GM19455 (cell line): ENCODE data around the gene CHCHD4.
A peak's percentile ranks its signal among the peaks of the same experiment; 100 is the strongest.

Source experiments
- ATAC-seq: cut with Tn5 transposase; IDR thresholded peaks from one replicate; pipeline ENCODE4 v1.9.1; 2021; ENCODE audit not compliant: unreplicated experiment

CHCHD4 gene

DNA sequence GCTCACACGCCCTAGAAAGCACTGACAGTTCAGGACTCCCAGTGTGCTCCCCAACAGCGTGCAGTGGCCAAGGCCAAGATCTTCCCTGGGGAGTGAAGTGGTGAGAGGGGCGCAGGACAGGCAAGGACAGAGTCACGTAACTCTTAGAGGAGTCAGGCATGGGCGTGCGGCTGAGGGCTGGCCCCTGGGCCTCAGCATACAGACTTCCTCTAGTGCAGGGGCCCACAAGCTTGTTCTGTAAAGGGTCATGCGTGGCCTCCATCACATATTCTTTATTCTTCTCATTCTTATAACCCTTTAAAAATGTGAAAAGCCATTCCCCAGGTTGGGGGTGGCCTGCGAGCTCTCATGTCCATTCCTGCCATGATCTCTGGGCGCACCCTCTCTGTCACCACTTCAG, 25.4 kb upstream of the CHCHD4 start:
- no peak for ATAC-seq

- no peak for ATAC-seq
These were observed 23.6 kb upstream of the CHCHD4 start for GRCh38 chr3:14148041-14148985.

- no peak for ATAC-seq
These were observed 22.9 kb upstream of the CHCHD4 start for GRCh38 chr3:14147617-14148016.

DNA sequence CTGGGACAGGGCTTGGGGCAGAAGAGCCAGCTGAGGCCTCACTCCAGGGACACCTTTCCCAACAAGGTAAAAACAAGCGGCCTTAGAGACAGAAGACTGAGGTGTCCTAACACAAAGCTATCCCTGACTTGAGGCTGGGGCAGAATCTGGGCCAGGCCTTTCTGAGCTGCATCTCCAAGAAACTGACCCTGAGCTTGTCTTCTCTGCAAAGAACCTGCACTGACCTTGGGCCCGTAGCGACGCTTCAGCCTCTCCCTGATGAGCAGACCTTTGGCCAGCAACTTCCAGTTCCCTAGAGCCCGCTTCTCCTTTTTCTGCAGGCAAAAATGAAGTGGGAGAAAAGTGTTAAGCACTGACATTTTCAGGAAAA, 22.4 kb upstream of the CHCHD4 start:
- ATAC-seq = no peak

GRCh38 chr3:14146381-14147065, 21.9 kb upstream of the CHCHD4 start:
- ATAC-seq = no peak

DNA sequence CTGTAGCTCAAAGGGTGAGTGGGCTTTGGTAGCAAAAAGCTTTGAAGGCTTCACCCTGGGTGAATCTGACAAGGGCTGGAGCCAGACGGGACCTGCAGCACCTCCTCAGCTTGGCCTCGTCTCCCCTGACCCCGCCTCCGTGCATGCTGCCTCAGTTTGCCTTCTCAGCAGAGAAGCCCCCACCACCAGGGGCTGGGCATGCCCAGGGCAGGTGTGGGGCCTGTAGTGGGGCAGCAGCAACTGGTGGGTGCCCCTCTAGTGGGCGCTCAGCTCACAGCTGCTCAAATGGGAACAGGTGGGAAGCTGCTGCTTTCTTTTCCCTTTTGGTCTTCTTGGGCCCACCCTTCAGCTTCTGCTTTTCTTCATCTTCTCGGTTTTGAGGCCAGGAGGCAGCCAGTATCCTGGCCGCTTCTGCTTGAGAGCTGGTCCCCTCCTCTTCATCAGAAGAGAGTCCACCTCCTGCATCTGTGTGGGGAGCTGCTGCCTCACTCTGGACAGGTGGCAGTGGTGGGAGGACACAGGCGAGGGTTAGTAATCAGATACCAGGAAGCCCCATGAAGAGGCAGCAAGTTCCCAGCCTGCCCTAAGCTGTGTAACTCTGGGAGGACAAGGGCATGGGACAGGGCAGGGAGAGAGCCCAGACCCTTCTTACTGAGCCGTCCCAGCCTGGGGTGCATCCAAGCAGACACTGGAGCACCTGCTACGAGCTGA, 21.2 kb upstream of the CHCHD4 start:
- no peak for ATAC-seq

DNA sequence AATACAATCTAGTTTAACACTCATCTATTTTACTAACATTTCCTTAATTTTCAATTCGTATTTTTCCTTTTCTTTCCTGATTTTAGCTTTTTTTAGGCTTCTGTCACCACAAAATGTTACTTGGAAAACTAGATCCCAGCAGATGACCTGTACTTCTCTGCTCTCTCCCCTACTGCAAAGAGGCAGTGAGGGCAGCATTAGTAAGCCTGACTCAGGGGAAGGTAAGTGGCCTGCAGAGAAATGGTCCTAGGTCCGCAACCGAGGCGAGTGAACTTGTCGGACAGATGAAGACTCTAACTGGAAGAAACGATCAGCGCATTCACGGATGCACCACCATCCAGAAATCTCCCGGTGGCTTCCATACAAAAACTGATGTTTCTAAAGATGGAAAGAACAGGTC, 20.6 kb upstream of the CHCHD4 start:
- ATAC-seq = no peak

GRCh38 chr3:14144423-14145075, 19.9 kb upstream of the CHCHD4 start:
- peak; percentile 96 for ATAC-seq

- ATAC-seq = no peak
These were observed 18.9 kb upstream of the CHCHD4 start for GRCh38 chr3:14143271-14144225.

DNA sequence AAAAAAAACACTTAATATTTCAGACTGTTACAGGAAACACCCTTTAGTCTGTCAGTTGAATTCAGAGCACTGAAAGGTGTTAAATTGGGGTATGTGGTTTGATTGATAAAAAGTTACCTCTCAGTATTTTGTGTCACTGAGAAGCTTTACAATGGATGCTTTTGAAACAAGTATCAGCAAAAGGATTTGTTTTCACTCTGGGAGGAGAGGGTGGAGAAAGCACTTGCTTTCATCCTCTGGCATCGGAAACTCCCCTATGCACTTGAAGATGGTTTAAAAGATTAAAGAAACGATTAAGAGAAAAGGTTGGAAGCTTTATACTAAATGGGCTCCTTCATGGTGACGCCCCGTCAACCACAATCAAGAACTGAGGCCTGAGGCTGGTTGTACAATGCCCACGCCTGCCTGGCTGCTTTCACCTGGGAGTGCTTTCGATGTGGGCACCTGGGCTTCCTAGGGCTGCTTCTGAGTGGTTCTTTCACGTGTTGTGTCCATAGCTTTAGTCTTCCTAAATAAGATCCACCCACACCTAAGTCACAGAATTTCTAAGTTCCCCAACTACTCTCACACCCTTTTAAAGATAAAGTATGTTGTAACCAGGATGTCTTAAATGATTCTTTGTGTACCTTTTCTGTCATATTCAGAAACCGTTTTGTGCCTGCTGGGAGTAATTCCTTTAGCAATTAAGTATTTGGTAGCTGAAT, 18.0 kb upstream of the CHCHD4 start:
- ATAC-seq = no peak

DNA sequence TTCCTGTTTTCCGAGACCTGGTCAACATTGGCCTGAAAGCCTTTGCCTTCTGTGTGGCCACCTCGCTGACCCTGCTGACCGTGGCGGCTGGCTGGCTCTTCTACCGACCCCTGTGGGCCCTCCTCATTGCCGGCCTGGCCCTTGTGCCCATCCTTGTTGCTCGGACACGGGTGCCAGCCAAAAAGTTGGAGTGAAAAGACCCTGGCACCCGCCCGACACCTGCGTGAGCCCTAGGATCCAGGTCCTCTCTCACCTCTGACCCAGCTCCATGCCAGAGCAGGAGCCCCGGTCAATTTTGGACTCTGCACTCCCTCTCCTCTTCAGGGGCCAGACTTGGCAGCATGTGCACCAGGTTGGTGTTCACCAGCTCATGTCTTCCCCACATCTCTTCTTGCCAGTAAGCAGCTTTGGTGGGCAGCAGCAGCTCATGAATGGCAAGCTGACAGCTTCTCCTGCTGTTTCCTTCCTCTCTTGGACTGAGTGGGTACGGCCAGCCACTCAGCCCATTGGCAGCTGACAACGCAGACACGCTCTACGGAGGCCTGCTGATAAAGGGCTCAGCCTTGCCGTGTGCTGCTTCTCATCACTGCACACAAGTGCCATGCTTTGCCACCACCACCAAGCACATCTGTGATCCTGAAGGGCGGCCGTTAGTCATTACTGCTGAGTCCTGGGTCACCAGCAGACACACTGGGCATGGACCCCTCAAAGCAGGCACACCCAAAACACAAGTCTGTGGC, 17.1 kb upstream of the CHCHD4 start:
- ATAC-seq = no peak

- no peak for ATAC-seq
These were observed 16.5 kb upstream of the CHCHD4 start for GRCh38 chr3:14141144-14141543.

- ATAC-seq = no peak
These were observed 16.0 kb upstream of the CHCHD4 start for GRCh38 chr3:14140668-14141067.

DNA sequence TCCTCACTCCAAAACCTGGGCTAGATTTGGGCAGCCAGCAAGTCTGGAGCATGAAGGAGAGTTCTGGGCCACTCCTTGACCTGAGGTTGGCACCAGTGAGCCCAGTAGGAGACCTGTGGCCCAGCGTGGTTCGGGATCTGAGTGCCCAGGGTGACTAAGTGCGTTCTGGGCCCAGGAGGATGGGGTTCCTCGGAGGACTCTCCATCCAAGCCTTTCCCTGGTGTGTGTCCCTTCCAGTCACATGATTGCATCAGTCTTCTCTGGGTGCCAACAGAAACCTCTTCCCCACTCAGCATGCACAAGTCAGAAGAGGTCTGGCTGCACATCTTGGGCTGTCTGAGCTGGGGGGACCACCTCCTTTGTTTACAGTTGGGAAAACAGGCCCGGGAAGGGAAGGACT, 15.1 kb upstream of the CHCHD4 start:
- ATAC-seq = no peak

- ATAC-seq = no peak
These were observed 14.4 kb upstream of the CHCHD4 start for GRCh38 chr3:14138878-14139655.

DNA sequence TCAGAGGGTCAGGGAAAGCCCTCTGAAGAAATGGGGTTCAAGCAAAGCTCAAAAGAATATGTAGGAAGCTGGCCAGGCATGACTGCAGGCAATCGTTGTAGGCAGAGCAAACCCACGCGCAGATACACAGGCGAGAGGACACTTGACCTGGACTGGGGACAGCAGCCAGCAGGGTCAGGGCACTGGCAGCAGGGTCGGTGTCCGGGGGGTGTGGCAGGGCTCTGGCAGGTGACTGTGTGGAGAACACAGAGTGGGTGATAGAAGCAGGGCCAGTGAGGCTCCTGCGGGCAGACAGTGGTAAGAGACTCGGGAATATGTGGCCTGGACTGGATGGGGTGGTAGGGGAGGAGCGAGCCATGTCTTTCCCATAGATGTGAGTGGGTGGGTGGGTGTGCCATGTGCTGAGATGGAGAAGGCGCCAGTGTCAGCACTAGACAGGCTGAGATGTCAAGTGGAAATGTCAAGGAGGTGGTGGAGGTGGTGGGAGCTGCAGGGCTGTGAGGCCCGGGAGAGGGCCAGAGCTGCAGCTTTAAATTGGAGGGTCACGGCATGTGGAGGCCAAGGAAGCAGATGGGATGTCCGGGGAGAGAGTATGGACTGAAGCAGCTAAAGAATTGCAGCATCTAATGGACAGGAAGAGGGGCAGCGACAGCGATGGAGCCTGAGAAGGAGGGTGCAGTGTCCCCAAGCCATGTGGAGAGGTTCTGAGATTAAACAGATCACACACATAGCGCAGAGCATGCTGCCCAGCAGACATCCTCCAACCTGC, 13.6 kb upstream of the CHCHD4 start:
- ATAC-seq = no peak

DNA sequence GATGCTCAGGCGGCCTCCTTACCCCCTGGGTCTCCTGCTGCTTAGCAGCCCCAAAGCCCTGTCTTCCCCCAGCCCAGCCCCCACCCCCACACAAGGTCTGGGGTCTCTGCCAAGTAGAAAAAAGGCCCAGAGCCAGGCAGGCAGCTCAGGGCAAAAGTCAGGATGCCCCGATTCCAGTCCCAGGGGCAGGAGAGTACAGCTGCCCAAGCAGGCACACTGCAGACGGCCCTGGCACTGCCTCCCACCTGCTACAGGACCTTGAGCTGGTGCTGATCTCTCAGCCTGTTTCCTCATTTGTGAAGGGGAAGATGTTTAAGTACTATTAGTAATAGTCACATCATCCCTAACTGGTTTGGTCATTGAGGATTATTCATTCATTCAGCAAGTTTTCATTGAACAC, 12.8 kb upstream of the CHCHD4 start:
- ATAC-seq = no peak
